Inflammatory macrophage treated with lipopolysaccharide for 1 hour (primary cell): Measurements from ENCODE around the gene AMOTL2.

Experiments
- DNase-seq, 2 donors: peaks; one replicate each; pipeline ENCODE4 v3.0.0-alpha.2; 2020 to 2022

The AMOTL2 gene

GRCh38 chr3:134330883-134331810 lies 43.1 kb downstream of the AMOTL2 start:
- DNase-seq, result no peak

GRCh38 chr3:134328846-134329245 lies 45.4 kb downstream of the AMOTL2 start:
- no peak for DNase-seq

- DNase-seq, result no peak
Observed at GRCh38 chr3:134328147-134328591, 46.1 kb downstream of the AMOTL2 start.

GRCh38 chr3:134327594-134327975 lies 46.7 kb downstream of the AMOTL2 start:
- DNase-seq, result no peak

GRCh38 chr3:134326760-134327593 lies 47.3 kb downstream of the AMOTL2 start:
- no peak for DNase-seq

- no peak for DNase-seq
Observed at GRCh38 chr3:134326126-134326525, 48.1 kb downstream of the AMOTL2 start.

GRCh38 chr3:134325706-134326105 lies 48.5 kb downstream of the AMOTL2 start:
- DNase-seq, result no peak

GRCh38 chr3:134325061-134325705 lies 49.1 kb downstream of the AMOTL2 start:
- no peak for DNase-seq

- DNase-seq, result no peak
Observed at GRCh38 chr3:134323966-134324962, 50.0 kb downstream of the AMOTL2 start.

- DNase-seq, result no peak
Observed at GRCh38 chr3:134322286-134322685, 52.0 kb downstream of the AMOTL2 start.

GRCh38 chr3:134320749-134321148 lies 53.5 kb downstream of the AMOTL2 start:
- DNase-seq, result no peak

- DNase-seq, result no peak
Observed at GRCh38 chr3:134319931-134320330, 54.3 kb downstream of the AMOTL2 start.

- DNase-seq, result no peak
Observed at GRCh38 chr3:134318166-134318565, 56.1 kb downstream of the AMOTL2 start.

GRCh38 chr3:134317106-134317947 lies 56.9 kb downstream of the AMOTL2 start:
- DNase-seq, result no peak

GRCh38 chr3:134315286-134316106 lies 58.8 kb downstream of the AMOTL2 start:
- no peak for DNase-seq

GRCh38 chr3:134314588-134315285 lies 59.5 kb downstream of the AMOTL2 start:
- DNase-seq, result no peak

GRCh38 chr3:134313847-134314587 lies 60.2 kb downstream of the AMOTL2 start:
- DNase-seq, result no peak
